OCI-LY7 (cell line): ENCODE data around the gene SMTN. TPM values are rescaled to one million over a fixed set of nuclear protein-coding genes. Genes with fewer than 3 reads are reported as not detected.

Experiments
- BruUV-seq: library from RNA; stranded (reverse); fragments of 400-500 nt; replicated peaks from 2 replicates; lab custom pipeline; 2021; lab: Mats Ljungman, UMichigan
- CTCF ChIA-PET: fragments of 300-600 bp; sonication (Branson Sonifier 250); formaldehyde crosslinking; loops from one replicate; lab custom pipeline; 2022; ENCODE audit warnings: antibody characterized with exemption; ENCODE audit not compliant: unreplicated experiment; lab: Charles Lee
- POLR2A ChIA-PET: fragments of 300-600 bp; sonication (Branson Sonifier 250); formaldehyde crosslinking; loops from one replicate; lab custom pipeline; 2022; ENCODE audit warnings: antibody characterized with exemption; lab: Charles Lee
- DNase-seq: peaks from one replicate; pipeline ENCODE4 v3.0.0-alpha.2; 2015; ENCODE audit warnings: low spot score
- H2AFZ ChIP-seq: fragments of 200-600 bp; sonication (generic), shearing (Covaris generic); 2 replicates; pipeline ENCODE4 v1.6.1; 2014; ENCODE audit warnings: mild to moderate bottlenecking, antibody characterized with exemption, low read length, moderate library complexity
- H3K27ac ChIP-seq: fragments of 200-600 bp; sonication (generic); 2 replicates; pipeline ENCODE4 v1.5.1; 2014; ENCODE audit warnings: mixed run types, low read depth, mild to moderate bottlenecking, moderate library complexity, low read length, inconsistent platforms; ENCODE audit not compliant: poor library complexity, severe bottlenecking
- H3K36me3 ChIP-seq: fragments of 200-600 bp; sonication (generic); 2 replicates; pipeline ENCODE4 v1.6.1; 2014; ENCODE audit warnings: mild to moderate bottlenecking, antibody characterized with exemption, low read length, moderate library complexity, mixed read lengths; ENCODE audit not compliant: insufficient read depth
- H3K4me1 ChIP-seq: fragments of 200-600 bp; sonication (generic); 2 replicates; pipeline ENCODE4 v1.5.1; 2014; ENCODE audit warnings: mild to moderate bottlenecking, low read length; ENCODE audit not compliant: insufficient read depth, poor library complexity, severe bottlenecking
- H3K4me2 ChIP-seq: fragments of 200-600 bp; sonication (generic); 2 replicates; pipeline ENCODE4 v1.6.1; 2014; ENCODE audit warnings: mild to moderate bottlenecking, low read length
- H3K4me3 ChIP-seq: fragments of 200-600 bp; sonication (generic); 2 replicates; pipeline ENCODE4 v1.5.1; 2014; ENCODE audit warnings: mild to moderate bottlenecking, low read depth, low read length; ENCODE audit not compliant: poor library complexity, severe bottlenecking
- H3K79me2 ChIP-seq: fragments of 200-600 bp; sonication (generic); 2 replicates; pipeline ENCODE4 v1.6.1; 2016; ENCODE audit warnings: low read depth, mild to moderate bottlenecking, low read length, moderate library complexity, mixed read lengths; ENCODE audit not compliant: insufficient read depth
- H3K9me2 ChIP-seq: fragments of 200-600 bp; sonication (generic); 2 replicates; pipeline ENCODE4 v1.6.1; 2016; ENCODE audit warnings: mild to moderate bottlenecking, low read length, mixed read lengths; ENCODE audit not compliant: insufficient read depth
- H3K9me3 ChIP-seq: fragments of 200-600 bp; sonication (generic); 2 replicates; pipeline ENCODE4 v1.6.1; 2014; ENCODE audit warnings: mild to moderate bottlenecking, mixed run types, low read length, mixed read lengths
- H4K20me1 ChIP-seq: fragments of 200-600 bp; sonication (generic); 2 replicates; pipeline ENCODE4 v1.6.1; 2014; ENCODE audit warnings: mild to moderate bottlenecking, antibody characterized with exemption, low read length, moderate library complexity, mixed read lengths; ENCODE audit not compliant: insufficient read depth
- EZH2phosphoT487 ChIP-seq: fragments of 200-600 bp; sonication (generic); IDR thresholded peaks from 2 replicates; pipeline ENCODE4 v1.6.1; 2018; ENCODE audit warnings: low read depth, borderline replicate concordance, mild to moderate bottlenecking, mixed run types, antibody characterized with exemption, low read length, moderate library complexity, mixed read lengths
- intact Hi-C: fragments of 100-400 bp; cut with micrococcal nuclease; formaldehyde crosslinking; loops from one replicate; pipeline ENCODE4 v1.10.0; 2022; ENCODE audit not compliant: unreplicated experiment
- total RNA-seq, 2 experiments: library from RNA; depleted of rRNA in 1 of 2; stranded (reverse); fragments of >200 nt in 1 of 2; shearing (Covaris generic) in 1 of 2; gene quantifications; 2 replicates each; pipeline ENCODE4 v1.2.3, GENCODE V29; 2014 to 2022
- TF ChIP-seq, protein P1 (sequence below): fragments of 200-600 bp; sonication (generic); conservative IDR thresholded peaks from 2 replicates; pipeline ENCODE4 v1.5.1; 2014; ENCODE audit warnings: mild to moderate bottlenecking, antibody characterized with exemption, low read length, moderate library complexity, mixed read lengths

The SMTN gene
- total RNA-seq, 2 experiments from 2014 or later: 16.9 to 35.4 TPM

DNA sequence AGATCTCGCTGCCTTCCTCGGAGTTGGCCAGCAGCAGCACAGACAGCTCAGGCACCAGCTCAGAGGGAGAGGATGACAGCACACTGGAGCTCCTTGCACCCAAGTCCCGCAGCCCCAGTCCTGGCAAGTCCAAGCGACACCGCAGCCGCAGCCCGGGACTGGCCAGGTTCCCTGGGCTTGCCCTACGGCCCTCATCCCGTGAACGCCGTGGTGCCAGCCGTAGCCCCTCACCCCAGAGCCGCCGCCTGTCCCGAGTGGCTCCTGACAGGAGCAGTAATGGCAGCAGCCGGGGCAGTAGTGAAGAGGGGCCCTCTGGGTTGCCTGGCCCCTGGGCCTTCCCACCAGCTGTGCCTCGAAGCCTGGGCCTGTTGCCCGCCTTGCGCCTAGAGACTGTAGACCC, 52.8 kb downstream of the SMTN start:
- no TSS peak for BruUV-seq
- Histone ChIP-seq H3K27ac (no peak overlapping the region), H3K4me1 (no peaks in the 10 kb centered on the region), H3K36me3 (no peaks in the 10 kb centered on the region), H2AFZ (no peak overlapping the region), H3K79me2 (no peaks in the 10 kb centered on the region), H3K4me2 (no peak overlapping the region), H3K4me3 (no peak overlapping the region), H3K9me3 (no peaks in the 10 kb centered on the region), H3K9me2 (no peaks in the 10 kb centered on the region), H4K20me1 (no peaks in the 10 kb centered on the region)
- TF ChIP-seq, protein P1, sequence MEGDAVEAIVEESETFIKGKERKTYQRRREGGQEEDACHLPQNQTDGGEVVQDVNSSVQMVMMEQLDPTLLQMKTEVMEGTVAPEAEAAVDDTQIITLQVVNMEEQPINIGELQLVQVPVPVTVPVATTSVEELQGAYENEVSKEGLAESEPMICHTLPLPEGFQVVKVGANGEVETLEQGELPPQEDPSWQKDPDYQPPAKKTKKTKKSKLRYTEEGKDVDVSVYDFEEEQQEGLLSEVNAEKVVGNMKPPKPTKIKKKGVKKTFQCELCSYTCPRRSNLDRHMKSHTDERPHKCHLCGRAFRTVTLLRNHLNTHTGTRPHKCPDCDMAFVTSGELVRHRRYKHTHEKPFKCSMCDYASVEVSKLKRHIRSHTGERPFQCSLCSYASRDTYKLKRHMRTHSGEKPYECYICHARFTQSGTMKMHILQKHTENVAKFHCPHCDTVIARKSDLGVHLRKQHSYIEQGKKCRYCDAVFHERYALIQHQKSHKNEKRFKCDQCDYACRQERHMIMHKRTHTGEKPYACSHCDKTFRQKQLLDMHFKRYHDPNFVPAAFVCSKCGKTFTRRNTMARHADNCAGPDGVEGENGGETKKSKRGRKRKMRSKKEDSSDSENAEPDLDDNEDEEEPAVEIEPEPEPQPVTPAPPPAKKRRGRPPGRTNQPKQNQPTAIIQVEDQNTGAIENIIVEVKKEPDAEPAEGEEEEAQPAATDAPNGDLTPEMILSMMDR: no peak
- no peak for TF ChIP-seq EZH2phosphoT487
- ChIA-PET POLR2A (no interaction called here), CTCF (interaction anchor here (0.6 kb wide), 1 partner anchor 1111 kb away, joined by 5 read pairs; no protein-coding TSS in a partner anchor)
- no peak for DNase-seq
- intact Hi-C loops: no loop called here

DNA sequence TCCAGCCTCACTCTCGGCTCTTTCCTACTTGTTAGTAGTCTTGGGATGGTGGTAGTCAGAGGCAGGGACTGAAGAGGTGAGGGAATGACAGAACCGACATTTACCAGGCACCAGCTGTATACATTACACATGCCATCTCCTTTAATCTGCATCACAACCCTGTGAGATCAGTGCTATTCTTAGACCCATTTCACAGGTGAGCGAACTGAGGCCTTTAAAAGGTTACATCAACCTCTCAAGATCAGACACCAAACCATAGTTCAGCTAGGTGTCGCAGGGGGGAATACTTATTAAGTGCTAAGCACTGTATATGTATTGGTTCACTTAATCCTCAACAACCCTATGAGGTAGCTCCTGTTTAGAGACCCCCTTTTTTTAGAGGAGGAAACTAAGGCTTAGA, 53.6 kb downstream of the SMTN start:
- H4K20me1 ChIP-seq: no peaks in the 10 kb centered on the region
- no peak overlapping the region for H3K4me3 ChIP-seq
- no peaks in the 10 kb centered on the region for H3K4me1 ChIP-seq
- no TSS peak for BruUV-seq
- no peak for TF ChIP-seq EZH2phosphoT487
- TF ChIP-seq, protein P1: no peak
- POLR2A ChIA-PET: interaction anchor here (1.2 kb wide), 1 partner anchor 49 kb away, joined by 3 read pairs; no protein-coding TSS in a partner anchor
- no peaks in the 10 kb centered on the region for H3K79me2 ChIP-seq
- H3K9me3 ChIP-seq: no peaks in the 10 kb centered on the region
- no peak overlapping the region for H3K27ac ChIP-seq
- CTCF ChIA-PET: no interaction called here
- H3K36me3 ChIP-seq: no peaks in the 10 kb centered on the region
- H3K4me2 ChIP-seq: no peak overlapping the region
- intact Hi-C loops: no loop called here
- H2AFZ ChIP-seq: no peak overlapping the region
- H3K9me2 ChIP-seq: no peaks in the 10 kb centered on the region
- DNase-seq: no peak

DNA sequence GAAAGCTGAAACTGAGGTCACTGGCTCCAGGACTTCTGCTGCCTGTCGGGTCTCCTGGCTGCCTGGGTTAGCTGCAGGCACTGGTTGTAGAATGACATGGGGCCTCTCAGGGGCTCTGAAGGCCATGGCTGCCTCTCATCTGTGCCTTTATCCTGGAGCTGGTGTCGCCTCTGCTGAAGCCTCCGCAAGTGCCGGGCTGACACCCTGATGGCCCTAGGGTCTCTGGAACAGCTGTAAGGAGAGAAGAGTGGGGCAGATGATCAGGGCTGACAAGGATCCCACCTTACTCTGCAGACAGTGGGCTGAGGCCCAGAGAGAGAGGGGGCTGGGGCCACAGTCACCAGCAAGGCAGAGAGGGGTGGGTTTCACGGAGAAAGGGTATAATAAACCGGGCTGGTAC, 54.6 kb downstream of the SMTN start:
- Histone ChIP-seq H3K4me2 (no peak overlapping the region), H3K36me3 (no peaks in the 10 kb centered on the region), H2AFZ (no peak overlapping the region), H4K20me1 (no peaks in the 10 kb centered on the region), H3K27ac (no peak overlapping the region), H3K79me2 (no peaks in the 10 kb centered on the region), H3K4me1 (no peaks in the 10 kb centered on the region), H3K9me2 (no peaks in the 10 kb centered on the region), H3K9me3 (no peaks in the 10 kb centered on the region), H3K4me3 (no peak overlapping the region)
- CTCF ChIA-PET: no interaction called here
- POLR2A ChIA-PET: interaction anchor here (1.5 kb wide), 1 partner anchor 9 kb away, joined by 4 read pairs; no protein-coding TSS in a partner anchor
- DNase-seq: no peak
- no peak for TF ChIP-seq EZH2phosphoT487
- TF ChIP-seq, protein P1: no peak
- intact Hi-C loops: no loop called here
- no TSS peak for BruUV-seq
